Ammon's horn (tissue), 1 donor: ENCODE measurements around the gene GTF2F2.

Experiments
- DNase-seq: peaks from one replicate; pipeline ENCODE4 v3.0.0-alpha.2; 2016; ENCODE audit warnings: low spot score

The GTF2F2 gene

GRCh38 chr13:45119991-45120864 is at the start of gene GTF2F2:
TSS of gene GTF2F2 (plus strand) at chr13:45120510. CDS start at chr13:45120656, 146 bp downstream.
- DNase-seq: peak; percentile 88

DNA sequence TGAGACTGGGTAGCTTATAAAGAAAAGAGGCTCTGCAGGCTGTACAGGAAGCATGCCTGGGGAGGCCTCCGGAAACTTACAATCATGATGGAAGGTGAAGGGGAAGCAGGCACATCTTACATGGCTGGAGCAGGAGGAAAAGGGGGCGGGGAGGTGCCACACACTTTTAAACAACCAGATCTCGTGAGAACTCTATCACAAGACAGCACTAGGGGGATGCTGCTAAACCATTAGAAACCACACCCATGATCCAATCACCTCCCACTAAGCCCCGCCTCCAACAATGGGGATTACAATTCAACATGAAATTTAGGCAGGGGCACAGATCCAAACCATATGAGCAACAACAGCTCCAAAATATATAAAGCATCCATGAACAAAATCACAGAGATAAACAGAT is 46.5 kb upstream of the GTF2F2 start:
- DNase-seq: no peak

- no peak for DNase-seq
Observed at GRCh38 chr13:45074721-45075120, 45.6 kb upstream of the GTF2F2 start.

GRCh38 chr13:45078003-45078402 is 42.3 kb upstream of the GTF2F2 start:
- DNase-seq: no peak

DNA sequence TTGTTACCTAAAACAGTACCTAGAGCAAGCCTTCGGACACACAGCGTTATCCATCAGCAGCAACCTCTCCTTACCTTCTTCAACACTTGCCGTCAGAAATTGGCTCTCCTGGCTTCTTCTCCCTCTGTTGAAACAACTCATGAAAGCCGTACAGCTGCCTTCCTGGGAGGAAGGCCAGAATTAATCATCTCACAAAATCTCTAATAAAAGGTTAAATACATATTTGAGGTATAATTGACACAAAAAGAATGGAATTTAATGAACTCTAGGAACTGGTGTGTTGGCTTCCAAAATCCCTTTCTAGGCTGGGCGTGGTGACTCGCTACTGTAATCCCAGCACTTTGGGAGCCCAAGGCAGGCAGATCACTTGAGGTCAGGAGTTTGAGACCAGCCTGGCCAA is 37.3 kb upstream of the GTF2F2 start:
- DNase-seq: no peak

DNA sequence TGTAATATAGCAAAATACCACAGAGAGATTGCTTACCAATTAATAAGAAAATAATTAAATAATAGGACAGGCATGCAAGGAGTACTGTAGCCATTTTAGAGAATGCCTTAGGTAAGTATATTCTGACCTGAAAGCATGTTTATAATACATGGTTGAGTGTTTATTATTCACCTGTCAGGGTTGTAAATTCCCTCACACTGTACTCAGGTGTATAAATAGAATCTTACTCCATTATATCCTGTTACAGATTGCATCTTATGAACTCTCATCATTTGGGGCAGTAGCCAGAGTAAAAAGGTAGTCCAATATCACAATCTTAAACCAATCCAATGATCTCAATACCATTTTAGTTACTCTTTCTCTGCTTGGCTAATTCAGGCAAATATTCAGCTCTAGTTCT is 35.8 kb upstream of the GTF2F2 start:
- no peak for DNase-seq

DNA sequence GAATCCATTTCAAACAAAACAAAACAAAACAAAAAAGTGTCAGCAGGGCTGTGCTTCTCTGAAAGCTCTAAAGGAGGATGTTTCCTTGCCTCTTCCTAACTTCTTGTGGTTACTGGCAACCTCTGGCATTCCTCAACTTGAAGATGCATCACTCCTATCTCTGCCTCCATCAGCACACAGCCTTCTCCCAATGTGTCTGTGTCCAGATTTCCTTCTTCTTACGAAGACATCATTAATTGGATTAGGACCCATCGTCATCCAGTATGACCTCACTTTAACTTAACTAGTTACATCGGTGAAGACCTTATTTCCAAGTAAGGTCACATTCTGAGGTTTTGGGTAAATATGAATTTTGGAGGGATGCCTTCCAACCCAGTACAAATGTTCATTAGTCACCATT is 33.8 kb upstream of the GTF2F2 start:
- no peak for DNase-seq

DNA sequence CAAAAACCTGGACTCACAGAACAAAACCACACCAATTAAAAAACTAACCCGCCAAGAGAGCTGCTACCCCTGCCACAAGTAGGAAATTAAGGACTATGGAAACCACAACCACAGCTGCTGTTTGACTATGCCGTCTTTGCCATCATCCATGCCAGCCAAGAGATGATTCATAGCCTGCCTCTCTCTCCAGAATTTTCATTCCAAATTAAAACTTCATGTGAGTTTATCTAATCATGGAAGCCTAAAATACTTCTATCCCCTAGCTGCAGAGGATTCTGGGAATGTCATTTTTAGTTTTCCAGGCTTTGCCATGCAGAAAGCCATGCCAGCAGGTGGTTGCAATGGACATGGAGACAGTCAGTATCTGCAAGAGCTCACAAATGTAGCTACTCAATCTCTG is 27.6 kb upstream of the GTF2F2 start:
- peak; percentile 52 for DNase-seq

- no peak for DNase-seq
Observed at GRCh38 chr13:45100573-45101262, 19.6 kb upstream of the GTF2F2 start.

GRCh38 chr13:45101327-45102018 is 18.8 kb upstream of the GTF2F2 start:
- DNase-seq: no peak

- DNase-seq: peak; percentile 84
Observed at GRCh38 chr13:45102136-45102507, 18.2 kb upstream of the GTF2F2 start.

GRCh38 chr13:45103449-45103848 is 16.9 kb upstream of the GTF2F2 start:
- no peak for DNase-seq

DNA sequence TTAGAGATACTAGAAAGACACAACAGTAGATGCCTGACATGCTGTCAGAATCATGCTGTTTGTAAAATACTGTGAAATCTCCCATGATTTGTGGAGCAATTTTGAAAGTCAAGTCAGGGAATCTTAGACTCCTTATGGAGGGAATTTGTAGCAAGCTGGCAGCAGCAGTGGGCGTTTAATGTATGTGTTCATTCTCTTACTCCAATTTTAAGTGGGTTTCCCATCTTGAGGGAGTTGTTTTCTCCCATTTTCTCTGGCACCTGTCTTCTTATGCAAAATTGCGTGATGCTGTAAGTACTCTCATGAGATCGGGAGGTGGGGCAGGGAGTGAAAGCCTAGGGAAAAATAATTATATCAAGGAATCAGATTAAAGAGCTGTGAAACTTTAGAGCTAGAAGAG is 16.0 kb upstream of the GTF2F2 start:
- DNase-seq: no peak

GRCh38 chr13:45105895-45106294 is 14.4 kb upstream of the GTF2F2 start:
- DNase-seq: no peak

DNA sequence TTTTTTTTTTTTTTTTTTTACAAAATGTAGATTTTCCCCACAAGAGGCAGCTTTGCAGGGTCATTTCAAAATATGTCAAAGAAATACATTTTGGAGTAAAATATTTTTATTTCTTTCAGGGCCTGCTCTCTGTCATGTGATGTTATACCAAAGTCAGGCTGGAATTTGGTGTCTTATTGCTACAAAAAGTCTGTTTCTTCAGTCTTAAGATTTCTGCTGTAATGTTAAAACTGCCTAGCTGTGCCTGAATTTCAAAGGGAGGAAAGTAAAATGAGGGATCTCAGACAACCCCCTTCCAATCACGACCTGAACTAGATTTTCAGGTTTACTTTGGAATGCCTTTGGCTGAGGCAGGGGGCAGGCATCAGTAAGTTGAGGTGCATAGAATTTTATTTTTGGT is 12.8 kb upstream of the GTF2F2 start:
- no peak for DNase-seq

GRCh38 chr13:45108716-45109101 is 11.6 kb upstream of the GTF2F2 start:
- no peak for DNase-seq

DNA sequence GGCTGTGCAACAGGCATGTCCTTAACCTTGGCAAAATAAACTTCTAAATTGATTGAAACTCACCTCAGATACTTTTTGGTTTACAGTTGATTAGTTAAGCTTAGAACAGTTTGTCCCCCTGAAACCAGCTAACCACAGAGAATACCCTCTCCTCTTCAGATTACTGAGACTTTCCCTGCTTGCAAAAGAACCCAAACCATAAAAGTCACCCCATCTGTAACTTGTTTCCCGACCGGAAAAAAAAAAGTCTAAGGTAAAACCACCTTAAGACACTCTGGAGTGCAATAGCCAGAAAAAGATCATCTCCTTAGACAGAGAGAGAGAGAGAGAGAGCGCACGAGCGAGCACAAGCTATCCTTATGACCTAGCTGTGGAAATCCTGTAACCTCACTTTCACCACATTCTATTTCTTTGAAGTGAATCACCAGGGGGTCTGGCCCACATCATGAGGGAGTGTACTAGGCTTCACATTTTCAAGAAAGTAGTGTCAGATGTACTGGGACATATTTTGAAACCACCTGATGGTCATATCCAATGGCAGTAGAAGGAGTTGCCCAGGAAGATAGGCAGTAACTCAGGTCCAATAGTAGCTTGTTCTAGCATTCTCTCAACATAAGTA is 11.1 kb upstream of the GTF2F2 start:
- no peak for DNase-seq

- DNase-seq: no peak
Observed at GRCh38 chr13:45113233-45114224, 6.8 kb upstream of the GTF2F2 start.

- DNase-seq: peak; percentile 64
Observed at GRCh38 chr13:45119469-45119990, 780 bp upstream of the GTF2F2 start.

GRCh38 chr13:45120967-45121831 is 889 bp downstream of the GTF2F2 start:
- DNase-seq: no peak
